ENCODE data around the gene GTF3C2.

GRCh38 chr2:27381577-27382181 lies 25.1 kb upstream of the GTF3C2 start:
- TF ChIP-seq CTCF (conservative IDR thresholded peaks at IDR 0.05; ENCODE audit: low read length), result no peak
- TF ChIP-seq EZH2phosphoT487 (IDR thresholded peaks at IDR 0.05; ENCODE audit: borderline replicate concordance), result no peak

Measured in Loucy (cell line).